ENCODE data around the gene AGO4. TPM values are rescaled to one million over a fixed set of nuclear protein-coding genes. Genes with fewer than 3 reads are reported as not detected.
A peak's percentile ranks its signal among the peaks of the same experiment; 100 is the strongest.
"Not testable (repeated sequence)": the region's sequence is repeated elsewhere in the genome, so short reads cannot be mapped to it uniquely, and the experiment has no call there.

The AGO4 gene
- total RNA-seq, 1 experiment from 2014 or later, result 17.1 TPM

GRCh38 chr1:35798019-35798418 is 9.8 kb upstream of the AGO4 start:
- not testable (repeated sequence) for H3K9me3 ChIP-seq (replicated peaks); DNase-seq; H3K4me1 ChIP-seq; H3K4me3 ChIP-seq; H3K27me3 ChIP-seq; H3K27ac ChIP-seq; H3K36me3 ChIP-seq

- not testable (repeated sequence) for DNase-seq, H3K27me3 ChIP-seq
Observed at GRCh38 chr1:35800167-35800887, 7.5 kb upstream of the AGO4 start.

GRCh38 chr1:35808450-35809113 is 766 bp downstream of the AGO4 start:
- Histone ChIP-seq H3K4me1 (no peaks in the 10 kb centered on the region), H3K4me3 (peak overlapping the region; percentile 89), H3K27ac (peak overlapping the region; percentile 26), H3K9me3 (replicated peaks) (no peaks in the 10 kb centered on the region), H3K27me3 (no peaks in the 10 kb centered on the region), H3K36me3 (no peaks in the 10 kb centered on the region)
- DNase-seq, result peak; percentile 32 to 42

More at GRCh38 chr1:35800167-35800887, 7.5 kb upstream of the AGO4 start:
- H3K4me1 ChIP-seq; H3K27ac ChIP-seq; H3K4me3 ChIP-seq; H3K36me3 ChIP-seq; H3K9me3 ChIP-seq (replicated peaks): not testable (repeated sequence)

GRCh38 chr1:35809114-35810095 is 1.6 kb downstream of the AGO4 start:
- no peak overlapping the region for H3K27ac ChIP-seq
- H3K4me3 ChIP-seq, result peak overlapping the region; percentile 89
- no peaks in the 10 kb centered on the region for H3K27me3 ChIP-seq
- no peak for DNase-seq
- no peaks in the 10 kb centered on the region for H3K4me1 ChIP-seq
- H3K9me3 ChIP-seq (replicated peaks), result no peaks in the 10 kb centered on the region
- no peaks in the 10 kb centered on the region for H3K36me3 ChIP-seq

- no peaks in the 10 kb centered on the region for H3K4me1 ChIP-seq
Observed at GRCh38 chr1:35810096-35810881, 2.5 kb downstream of the AGO4 start.

GRCh38 chr1:35812754-35813153 is 4.9 kb downstream of the AGO4 start:
- not testable (repeated sequence) for H3K4me1 ChIP-seq; H3K27me3 ChIP-seq; DNase-seq; H3K4me3 ChIP-seq; H3K36me3 ChIP-seq; H3K9me3 ChIP-seq (replicated peaks); H3K27ac ChIP-seq

More at GRCh38 chr1:35810096-35810881, 2.5 kb downstream of the AGO4 start:
- H3K4me3 ChIP-seq, result no peak overlapping the region
- no peaks in the 10 kb centered on the region for H3K36me3 ChIP-seq
- H3K27ac ChIP-seq, result no peak overlapping the region
- H3K27me3 ChIP-seq, result no peaks in the 10 kb centered on the region
- H3K9me3 ChIP-seq (replicated peaks), result no peaks in the 10 kb centered on the region
- DNase-seq, result no peak

- peaks cover 21% of the 10 kb centered on the region for H3K36me3 ChIP-seq
- no peak overlapping the region for H3K4me3 ChIP-seq
- no peaks in the 10 kb centered on the region for H3K27me3 ChIP-seq
- H3K27ac ChIP-seq, result no peak overlapping the region
- H3K9me3 ChIP-seq (replicated peaks), result no peaks in the 10 kb centered on the region
- no peak for DNase-seq
- no peaks in the 10 kb centered on the region for H3K4me1 ChIP-seq
Observed at GRCh38 chr1:35825255-35825654, 17.4 kb downstream of the AGO4 start.

GRCh38 chr1:35832276-35832905 is 24.6 kb downstream of the AGO4 start:
- Histone ChIP-seq H3K27ac (no peak overlapping the region), H3K36me3 (peaks cover 23% of the 10 kb centered on the region), H3K4me1 (no peaks in the 10 kb centered on the region)

GRCh38 chr1:35833395-35833794 is 25.6 kb downstream of the AGO4 start:
- no peaks in the 10 kb centered on the region for H3K4me1 ChIP-seq
- H3K36me3 ChIP-seq, result peaks cover 16% of the 10 kb centered on the region
- no peak overlapping the region for H3K27ac ChIP-seq
- H3K9me3 ChIP-seq (replicated peaks), result no peaks in the 10 kb centered on the region
- no peak overlapping the region for H3K4me3 ChIP-seq
- no peak for DNase-seq
- no peaks in the 10 kb centered on the region for H3K27me3 ChIP-seq

More at GRCh38 chr1:35832276-35832905, 24.6 kb downstream of the AGO4 start:
- Histone ChIP-seq H3K9me3 (replicated peaks) (no peaks in the 10 kb centered on the region), H3K27me3 (no peaks in the 10 kb centered on the region), H3K4me3 (no peak overlapping the region)
- DNase-seq, result no peak

- Histone ChIP-seq H3K9me3 (replicated peaks) (no peaks in the 10 kb centered on the region), H3K36me3 (peaks cover 18% of the 10 kb centered on the region), H3K27ac (no peak overlapping the region), H3K4me3 (no peak overlapping the region), H3K4me1 (no peaks in the 10 kb centered on the region), H3K27me3 (no peaks in the 10 kb centered on the region)
- no peak for DNase-seq
Observed at GRCh38 chr1:35834218-35834617, 26.4 kb downstream of the AGO4 start.

GRCh38 chr1:35835398-35835797 is 27.6 kb downstream of the AGO4 start:
- Histone ChIP-seq H3K9me3 (replicated peaks) (no peaks in the 10 kb centered on the region), H3K27ac (no peak overlapping the region), H3K4me1 (no peaks in the 10 kb centered on the region), H3K4me3 (no peak overlapping the region), H3K36me3 (peaks cover 22% of the 10 kb centered on the region), H3K27me3 (no peaks in the 10 kb centered on the region)
- DNase-seq, result peak in 1 of 2 experiments; percentile 8

- peaks cover 21% of the 10 kb centered on the region for H3K36me3 ChIP-seq
- no peaks in the 10 kb centered on the region for H3K27me3 ChIP-seq
- no peaks in the 10 kb centered on the region for H3K9me3 ChIP-seq (replicated peaks)
- no peaks in the 10 kb centered on the region for H3K4me1 ChIP-seq
- no peak overlapping the region for H3K4me3 ChIP-seq
- H3K27ac ChIP-seq, result no peak overlapping the region
- no peak for DNase-seq
Observed at GRCh38 chr1:35836734-35837133, 28.9 kb downstream of the AGO4 start.

GRCh38 chr1:35838693-35839245 is 31.0 kb downstream of the AGO4 start:
- Histone ChIP-seq H3K4me1 (no peaks in the 10 kb centered on the region), H3K27me3 (no peaks in the 10 kb centered on the region), H3K27ac (no peak overlapping the region), H3K9me3 (replicated peaks) (no peaks in the 10 kb centered on the region), H3K4me3 (no peak overlapping the region), H3K36me3 (peaks cover 16% of the 10 kb centered on the region)
- DNase-seq, result no peak

Data from SJCRH30 (cell line).